Measurements from ENCODE around the gene DOK1. TPM values are rescaled to one million over a fixed set of nuclear protein-coding genes. Genes with fewer than 3 reads are reported as not detected.

DOK1 gene
- total RNA-seq, 1 donor from 2014 or later: 19.3 TPM

DNA sequence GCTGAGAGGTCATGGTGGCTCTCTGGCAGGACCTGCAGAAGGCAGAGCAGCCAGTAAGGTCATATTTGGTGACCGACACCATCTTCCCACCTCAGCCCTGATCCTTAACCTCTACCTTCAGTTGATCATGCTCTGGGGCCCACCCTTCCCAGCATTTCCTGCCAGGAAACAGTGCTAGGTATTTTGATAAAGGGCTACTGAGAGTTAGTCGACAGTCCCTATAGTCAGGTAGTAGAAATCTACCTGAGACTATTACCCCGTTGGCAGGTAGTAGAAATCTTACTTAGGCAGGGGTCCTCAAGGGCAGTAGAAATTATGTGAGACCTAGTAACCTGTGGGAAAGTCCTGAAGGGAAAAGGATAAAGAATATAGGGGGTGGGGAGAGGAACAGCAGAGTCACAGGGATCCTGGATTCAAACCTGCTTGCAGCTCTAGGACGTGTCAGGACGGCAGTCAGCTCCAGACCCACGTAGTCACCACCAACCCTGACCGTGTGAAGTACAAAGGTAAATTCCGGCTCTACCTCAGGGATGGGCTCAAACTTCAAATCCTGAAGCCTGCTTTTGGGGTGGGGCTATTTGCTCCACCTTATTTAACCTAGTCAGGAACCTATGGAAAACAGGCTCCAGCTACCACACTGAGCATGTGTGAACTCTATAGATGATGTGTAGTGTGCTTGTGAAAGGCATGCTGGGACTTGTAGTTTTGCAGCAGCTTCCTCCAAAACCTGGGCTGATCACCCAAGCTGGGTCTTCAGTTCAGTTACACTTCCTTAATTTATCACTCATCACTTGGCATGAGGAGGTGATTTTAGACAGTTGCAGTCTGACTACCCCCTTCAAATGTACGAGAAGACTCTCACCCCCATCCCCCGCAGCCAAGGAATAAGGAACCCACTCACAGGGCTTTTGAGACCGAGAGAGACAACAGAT is 28.5 kb upstream of the DOK1 start, which contains the start of gene DQX1:
Gene DQX1 (minus strand): TSS at position 515 of the 932 bp plus-strand sequence. CDS start 502 bp downstream, at position 13.
- Histone ChIP-seq H2AFZ (ENCODE audit: low read depth, low read length) (no peak within 1 kb of the TSS), H3K9ac (ENCODE audit: low read length) (no peak within 1 kb of the TSS), H4K20me1 (ENCODE audit: insufficient read depth, low read length) (peaks cover 26% of the 10 kb centered on the region), H3K4me1 (ENCODE audit: insufficient read depth, low read length) (peaks cover 16% of the 10 kb centered on the region), H3K9me3 (ENCODE audit: insufficient read depth, low read depth, low read length) (no peaks in the 10 kb centered on the region), H3K4me2 (ENCODE audit: low read length) (no peak within 1 kb of the TSS), H3K27ac (ENCODE audit: low read depth, low read length) (no peak within 1 kb of the TSS), H3K36me3 (ENCODE audit: insufficient read depth, low read length) (peaks cover 19% of the 10 kb centered on the region), H3K27me3 (ENCODE audit: insufficient read depth, low read length) (peaks cover under 1% of the 10 kb centered on the region), H3K79me2 (ENCODE audit: insufficient read depth, low read length) (peaks cover 41% of the 10 kb centered on the region), H3K4me3 (ENCODE audit: insufficient read depth, low read depth, low read length) (no peak within 1 kb of the TSS)
- no peak for DNase-seq (ENCODE audit: low read depth)
- H3K36me3 Mint-ChIP-seq (ENCODE audit: low read depth, unreplicated experiment): peaks cover 11% of the 10 kb centered on the region
- peaks cover 24% of the 10 kb centered on the region for H3K27me3 Mint-ChIP-seq (ENCODE audit: low read depth, unreplicated experiment)
- H3K4me1 Mint-ChIP-seq (ENCODE audit: low read depth, unreplicated experiment): peaks cover 8% of the 10 kb centered on the region
- H3K4me3 Mint-ChIP-seq (ENCODE audit: unreplicated experiment): no peak within 1 kb of the TSS
- H3K27ac Mint-ChIP-seq (ENCODE audit: unreplicated experiment): no peak within 1 kb of the TSS
- peaks cover 5% of the 10 kb centered on the region for H3K9me3 Mint-ChIP-seq (ENCODE audit: unreplicated experiment)
- TF ChIP-seq EZH2 (IDR thresholded peaks at IDR 0.05; ENCODE audit: insufficient read depth, low read length): no peak
- TF ChIP-seq, protein P1, sequence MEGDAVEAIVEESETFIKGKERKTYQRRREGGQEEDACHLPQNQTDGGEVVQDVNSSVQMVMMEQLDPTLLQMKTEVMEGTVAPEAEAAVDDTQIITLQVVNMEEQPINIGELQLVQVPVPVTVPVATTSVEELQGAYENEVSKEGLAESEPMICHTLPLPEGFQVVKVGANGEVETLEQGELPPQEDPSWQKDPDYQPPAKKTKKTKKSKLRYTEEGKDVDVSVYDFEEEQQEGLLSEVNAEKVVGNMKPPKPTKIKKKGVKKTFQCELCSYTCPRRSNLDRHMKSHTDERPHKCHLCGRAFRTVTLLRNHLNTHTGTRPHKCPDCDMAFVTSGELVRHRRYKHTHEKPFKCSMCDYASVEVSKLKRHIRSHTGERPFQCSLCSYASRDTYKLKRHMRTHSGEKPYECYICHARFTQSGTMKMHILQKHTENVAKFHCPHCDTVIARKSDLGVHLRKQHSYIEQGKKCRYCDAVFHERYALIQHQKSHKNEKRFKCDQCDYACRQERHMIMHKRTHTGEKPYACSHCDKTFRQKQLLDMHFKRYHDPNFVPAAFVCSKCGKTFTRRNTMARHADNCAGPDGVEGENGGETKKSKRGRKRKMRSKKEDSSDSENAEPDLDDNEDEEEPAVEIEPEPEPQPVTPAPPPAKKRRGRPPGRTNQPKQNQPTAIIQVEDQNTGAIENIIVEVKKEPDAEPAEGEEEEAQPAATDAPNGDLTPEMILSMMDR (IDR thresholded peaks at IDR 0.05; ENCODE audit: insufficient read depth, low read depth, low read length): no peak
- FAIRE-seq: no peak

DNA sequence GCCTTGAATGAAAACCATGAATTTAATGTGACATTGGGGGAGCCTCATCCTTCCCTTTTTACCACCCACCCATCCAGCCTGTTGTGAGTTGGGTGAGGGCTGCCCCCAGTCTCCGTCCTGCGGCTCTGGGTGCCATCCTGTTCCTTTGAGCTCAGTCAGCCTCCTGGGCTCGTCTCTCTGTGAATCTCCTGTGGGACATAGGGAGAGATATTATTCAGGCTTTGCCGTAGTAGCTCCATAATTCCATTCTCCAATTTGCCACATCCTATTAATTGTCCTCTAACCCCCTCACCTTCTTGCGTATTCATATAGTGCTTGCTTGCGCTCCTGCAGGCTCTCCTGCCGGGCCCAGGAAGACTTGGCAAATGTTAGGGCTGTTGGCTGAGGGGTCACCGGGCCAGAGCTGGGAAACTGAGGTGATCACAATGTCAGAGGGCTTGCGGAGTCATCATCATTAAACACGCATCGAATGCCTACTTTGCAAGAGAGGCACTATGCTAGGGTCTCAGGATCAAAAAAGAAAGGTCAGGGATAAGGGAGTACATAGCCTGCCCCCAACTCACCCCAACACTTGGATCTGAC is 27.8 kb upstream of the DOK1 start:
- peaks cover 11% of the 10 kb centered on the region for H3K4me1 Mint-ChIP-seq (ENCODE audit: low read depth, unreplicated experiment)
- Histone ChIP-seq H3K36me3 (ENCODE audit: insufficient read depth, low read length) (peaks cover 19% of the 10 kb centered on the region), H2AFZ (ENCODE audit: low read depth, low read length) (no peak overlapping the region), H3K4me2 (ENCODE audit: low read length) (no peak overlapping the region), H4K20me1 (ENCODE audit: insufficient read depth, low read length) (peaks cover 34% of the 10 kb centered on the region), H3K27ac (ENCODE audit: low read depth, low read length) (no peak overlapping the region), H3K9ac (ENCODE audit: low read length) (no peak overlapping the region), H3K4me3 (ENCODE audit: insufficient read depth, low read depth, low read length) (no peak overlapping the region), H3K4me1 (ENCODE audit: insufficient read depth, low read length) (peaks cover 19% of the 10 kb centered on the region), H3K27me3 (ENCODE audit: insufficient read depth, low read length) (no peaks in the 10 kb centered on the region), H3K9me3 (ENCODE audit: insufficient read depth, low read depth, low read length) (no peaks in the 10 kb centered on the region), H3K79me2 (ENCODE audit: insufficient read depth, low read length) (peaks cover 41% of the 10 kb centered on the region)
- FAIRE-seq (no peak), DNase-seq (ENCODE audit: low read depth) (no peak)
- H3K9me3 Mint-ChIP-seq (ENCODE audit: unreplicated experiment): peaks cover 5% of the 10 kb centered on the region
- H3K36me3 Mint-ChIP-seq (ENCODE audit: low read depth, unreplicated experiment): peaks cover 11% of the 10 kb centered on the region
- H3K27me3 Mint-ChIP-seq (ENCODE audit: low read depth, unreplicated experiment): peaks cover 18% of the 10 kb centered on the region
- TF ChIP-seq EZH2 (IDR thresholded peaks at IDR 0.05; ENCODE audit: insufficient read depth, low read length): no peak
- TF ChIP-seq, protein P1 (IDR thresholded peaks at IDR 0.05; ENCODE audit: insufficient read depth, low read depth, low read length): no peak
- H3K4me3 Mint-ChIP-seq (ENCODE audit: unreplicated experiment): no peak overlapping the region
- H3K27ac Mint-ChIP-seq (ENCODE audit: unreplicated experiment): no peak overlapping the region
